GM12878 (cell line): ENCODE measurements around the gene PRSS50. TPM values are rescaled to one million over a fixed set of nuclear protein-coding genes. Genes with fewer than 3 reads are reported as not detected.

Experiments used
- ATAC-seq: fragments of 200-7000 bp; cut with Tn5 transposase; 3 replicates; pipeline ENCODE4 v1.9.1; 2020; ENCODE audit warnings: mild to moderate bottlenecking, moderate library complexity
- BruUV-seq: library from RNA; stranded (reverse); fragments of 400-500 nt; replicated peaks from 2 replicates; lab custom pipeline; 2021; lab: Mats Ljungman, UMichigan
- CTCF ChIA-PET: fragments of 300-600 bp; sonication (Branson Sonifier 250); formaldehyde crosslinking; extraction: SDS; loops from one replicate; lab custom pipeline; 2021; ENCODE audit warnings: inconsistent platforms; lab: Yijun Ruan, JAX
- POLR2A ChIA-PET: fragments of 350-600 bp; formaldehyde crosslinking; extraction: SDS; loops from one replicate; lab custom pipeline; 2021; ENCODE audit warnings: inconsistent platforms; lab: Charles Lee
- RAD21 ChIA-PET: fragments of 300-600 bp; sonication (Branson Sonifier 250); formaldehyde crosslinking; loops from one replicate; lab custom pipeline; 2023; ENCODE audit warnings: antibody characterized with exemption; ENCODE audit not compliant: unreplicated experiment; lab: Charles Lee
- SMC1A ChIA-PET: fragments of 300-600 bp; sonication (Branson Sonifier 250); formaldehyde crosslinking; loops from one replicate; lab custom pipeline; 2023; ENCODE audit not compliant: unreplicated experiment, uncharacterized antibody; lab: Charles Lee
- DNase-seq: peaks from one replicate; pipeline ENCODE4 v3.0.0-alpha.2; 2011; ENCODE audit warnings: low read depth, low spot score
- FAIRE-seq: peaks from 3 replicates; lab custom pipeline; 2011; peaks lifted over from hg19 to GRCh38; lab: Jason Lieb, UNC
- H2AFZ ChIP-seq: 2 replicates; pipeline ENCODE4 v1.6.0; 2011; ENCODE audit warnings: low read depth, low read length, control low read depth; ENCODE audit not compliant: control insufficient read depth
- H3K27ac ChIP-seq: 2 replicates; pipeline ENCODE4 v1.5.1; 2011; ENCODE audit warnings: control low read depth; ENCODE audit not compliant: control insufficient read depth, insufficient read depth
- H3K27me3 ChIP-seq, 2 experiments: replicated peaks in 1 of 2; 2 replicates each; pipeline versions ENCODE4 v1.6.0 to v1.6.1; 2011; ENCODE audit warnings: low read length in 1 of 2; ENCODE audit not compliant: control insufficient read depth in 2 of 2, insufficient read depth in 2 of 2
- H3K36me3 ChIP-seq, 2 experiments: 2 replicates each; pipeline ENCODE4 v1.5.1; 2011; ENCODE audit warnings: low read length in 1 of 2; ENCODE audit not compliant: control insufficient read depth in 2 of 2, insufficient read depth in 2 of 2
- H3K4me1 ChIP-seq: 2 replicates; pipeline ENCODE4 v1.6.1; 2011; ENCODE audit warnings: mild to moderate bottlenecking, low read length, moderate library complexity, mixed read lengths; ENCODE audit not compliant: control insufficient read depth, insufficient read depth
- H3K4me2 ChIP-seq: 2 replicates; pipeline ENCODE4 v1.6.0; 2011; ENCODE audit warnings: control low read depth; ENCODE audit not compliant: control insufficient read depth, insufficient read depth
- H3K4me3 ChIP-seq: fragments of 200-600 bp; sonication (generic); 2 replicates; pipeline ENCODE4 v1.5.1; 2016
- H3K79me2 ChIP-seq: 2 replicates; pipeline ENCODE4 v1.6.0; 2011; ENCODE audit warnings: low read length; ENCODE audit not compliant: control insufficient read depth, insufficient read depth
- H3K9ac ChIP-seq: 2 replicates; pipeline ENCODE4 v1.8.0; 2011; ENCODE audit warnings: low read length, control low read depth, mixed read lengths; ENCODE audit not compliant: control insufficient read depth, insufficient read depth
- H3K9me3 ChIP-seq: replicated peaks from 3 replicates; pipeline ENCODE4 v1.5.1; 2011; ENCODE audit warnings: mild to moderate bottlenecking, low read length; ENCODE audit not compliant: control insufficient read depth, insufficient read depth
- H4K20me1 ChIP-seq: 2 replicates; pipeline ENCODE4 v1.6.0; 2011; ENCODE audit not compliant: control insufficient read depth, insufficient read depth
- MYB ChIP-seq: fragments of 150-350 bp; IDR thresholded peaks from 2 replicates; pipeline ENCODE4 v1.6.1; 2014; ENCODE audit warnings: mild to moderate bottlenecking, low read depth, low read length, borderline replicate concordance
- NBN ChIP-seq: fragments of 450-650 bp; IDR thresholded peaks from 2 replicates; pipeline ENCODE4 v1.6.1; 2016
- RBBP5 ChIP-seq: fragments of 200-600 bp; sonication (generic); conservative IDR thresholded peaks from 2 replicates; pipeline ENCODE4 v1.6.1; 2016
- RFX5 ChIP-seq: IDR thresholded peaks from 2 replicates; pipeline ENCODE4 v1.6.1; 2011; ENCODE audit warnings: low read depth, low read length, improper control_type of control experiment
- SMC3 ChIP-seq: IDR thresholded peaks from 2 replicates; pipeline ENCODE4 v1.6.1; 2011; ENCODE audit warnings: low read length, improper control_type of control experiment, borderline replicate concordance
- SPI1 ChIP-seq: IDR thresholded peaks from 2 replicates; pipeline ENCODE4 v1.6.1; 2011; ENCODE audit warnings: low read depth, mild to moderate bottlenecking, low read length, moderate library complexity, borderline replicate concordance; ENCODE audit not compliant: insufficient read depth
- WGBS: methylation state at CpG from one replicate; pipeline ENCODE4 v1.1.6; 2016; ENCODE audit warnings: low lambda C conversion rate; ENCODE audit not compliant: insufficient replicate concordance, insufficient coverage; ENCODE audit errors: missing lambda C conversion rate; 5-methylcytosine and 5-hydroxymethylcytosine counted together
- in situ Hi-C: fragments of 300-500 bp; cut with MboI; formaldehyde crosslinking; loops from 9 replicates; pipeline ENCODE4 v1.14.3; 2018; ENCODE audit warnings: mixed read lengths
- intact Hi-C: fragments of 100-400 bp; cut with micrococcal nuclease; formaldehyde crosslinking; loops from one replicate; pipeline ENCODE4 v1.14.2; 2022; ENCODE audit not compliant: unreplicated experiment
- polyA plus RNA-seq, 11 experiments: library from polyadenylated mRNA; depleted of rRNA in 4 of 11; unstranded in 6 of 11; stranded (reverse) in 5 of 11; fragments of >200 nt; fragmentation: Nextera tagmentation in 4 of 11; fragmentation: Illumina TruSeq in 1 of 11; extraction: Ambion mirVana in 4 of 11; extraction: Trizol in 1 of 11; gene quantifications; 1 replicate in 1 of 11; 2 replicates in 10 of 11; pipeline versions ENCODE4 v1.2.1 to v1.2.3, GENCODE V29; 2011 to 2016; ENCODE audit warnings: inconsistent platforms in 2 of 11, missing spikeins in 2 of 11, low read depth in 1 of 11
- total RNA-seq, 4 experiments: library from RNA; depleted of rRNA in 3 of 4; stranded (reverse); fragments of >200 nt in 3 of 4; fragmentation: Illumina TruSeq in 1 of 4; extraction: Trizol in 1 of 4; gene quantifications; 2 replicates each; pipeline versions ENCODE4 v1.2.1 to v1.2.3, GENCODE V29; 2013 to 2021

The PRSS50 gene
- total and polyA plus RNA-seq, 10 of the 15 experiments (the other 5 are each of a cell fraction or from before 2014, with no cell fraction given) = 0.05 TPM; not detected in 9

DNA sequence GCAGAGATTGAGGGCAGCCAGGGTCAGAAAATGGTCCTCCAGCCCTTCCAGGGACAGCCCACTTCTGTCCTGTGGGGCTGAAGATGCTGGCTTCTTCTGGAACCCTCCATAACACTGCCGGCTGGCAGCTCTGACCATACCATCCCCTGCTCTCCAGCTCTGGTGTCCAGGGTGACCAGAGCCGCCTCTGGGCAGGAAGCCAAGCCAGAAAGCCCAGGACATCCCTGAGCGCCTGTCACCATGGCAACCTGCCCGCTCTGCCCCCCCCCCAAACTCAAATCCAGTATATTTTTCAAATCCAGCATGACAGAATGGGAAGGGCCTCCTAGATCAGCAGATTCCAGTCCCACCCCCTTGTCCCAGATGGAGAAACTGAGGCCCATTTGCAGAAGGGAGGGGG, 16.9 kb downstream of the PRSS50 start (continued):
- TF ChIP-seq SMC3 (no peak), RBBP5 (no peak), RFX5 (no peak), MYB (no peak)
- TF ChIP-seq, all 136 proteins: peak for 0

- 62% methylated on average over 8 of the region's 8 CpGs for WGBS
- Histone ChIP-seq H4K20me1 (no peaks in the 10 kb centered on the region), H2AFZ (no peak overlapping the region), H3K27ac (no peak overlapping the region), H3K4me3 (no peak overlapping the region), H3K27me3 (peaks cover 2 to 7% of the 10 kb centered on the region in 2 experiments; a peak in 3 of 4 replicates), H3K9ac (no peak overlapping the region), H3K4me1 (peaks cover 7% of the 10 kb centered on the region), H3K9me3 (no peaks in the 10 kb centered on the region), H3K4me2 (no peak overlapping the region), H3K79me2 (no peaks in the 10 kb centered on the region), H3K36me3 (no peaks in the 10 kb centered on the region)
- no peak for TF ChIP-seq NBN
- TF ChIP-seq SPI1 = 0 out of 2 replicates have a peak, but pooled peaks have one; percentile 5
- in situ Hi-C loops = no loop called here
- RAD21 ChIA-PET = no interaction called here
- CTCF ChIA-PET = interaction anchor here (0.8 kb wide), 1 partner anchor 8 kb away, joined by 3 read pairs; no protein-coding TSS in a partner anchor
- BruUV-seq = no TSS peak
- intact Hi-C loops = loop anchor here (10.0 kb wide), 1 partner anchor 315 kb away; no protein-coding TSS in a partner anchor
- POLR2A ChIA-PET = no interaction called here
- no peak for FAIRE-seq
- no peak for DNase-seq
- ATAC-seq = no peak
- SMC1A ChIA-PET = no interaction called here
Observed at GRCh38 chr3:46699676-46700523, 17.8 kb downstream of the PRSS50 start.
